A673 (cell line): ENCODE data around the gene NFASC. TPM values are rescaled to one million over a fixed set of nuclear protein-coding genes. Genes with fewer than 3 reads are reported as not detected.

ENCODE experiments used
- BruUV-seq: library from RNA; stranded (reverse); fragments of 400-500 nt; replicated peaks from 2 replicates; lab custom pipeline; 2021; lab: Mats Ljungman, UMichigan
- CTCF ChIA-PET: fragments of 300-600 bp; sonication (Branson Sonifier 250); formaldehyde crosslinking; loops from one replicate; lab custom pipeline; 2022; ENCODE audit warnings: antibody characterized with exemption; lab: Charles Lee
- POLR2A ChIA-PET: fragments of 300-600 bp; sonication (Branson Sonifier 250); formaldehyde crosslinking; loops from one replicate; lab custom pipeline; 2022; ENCODE audit warnings: antibody characterized with exemption; ENCODE audit not compliant: low non-redundant PET; lab: Charles Lee
- DNase-seq: peaks from one replicate; pipeline ENCODE4 v3.0.0-alpha.2; 2015; ENCODE audit warnings: low spot score
- H3K27ac ChIP-seq: fragments of 200-600 bp; sonication (generic); 2 replicates; pipeline ENCODE4 v1.5.1; 2016; ENCODE audit warnings: mixed run types, low read depth, mild to moderate bottlenecking, mixed read lengths, antibody characterized with exemption, low read length; ENCODE audit not compliant: poor library complexity, severe bottlenecking
- H3K27me3 ChIP-seq: fragments of 200-600 bp; sonication (generic); replicated peaks from 2 replicates; pipeline ENCODE4 v1.6.1; 2017; ENCODE audit warnings: mixed run types, low read depth, mild to moderate bottlenecking, mixed read lengths, antibody characterized with exemption, low read length; ENCODE audit not compliant: insufficient read depth, poor library complexity
- H3K36me3 ChIP-seq: fragments of 200-600 bp; sonication (generic); 2 replicates; pipeline ENCODE4 v1.6.1; 2016; ENCODE audit warnings: mixed run types, mild to moderate bottlenecking, mixed read lengths, antibody characterized with exemption, low read length; ENCODE audit not compliant: insufficient read depth, poor library complexity, severe bottlenecking
- H3K4me1 ChIP-seq: fragments of 200-600 bp; sonication (generic); 2 replicates; pipeline ENCODE4 v1.6.1; 2017; ENCODE audit warnings: mixed run types, mild to moderate bottlenecking, mixed read lengths, antibody characterized with exemption, low read length; ENCODE audit not compliant: insufficient read depth, poor library complexity, severe bottlenecking
- H3K4me3 ChIP-seq: fragments of 200-600 bp; sonication (generic); 2 replicates; pipeline ENCODE4 v1.5.1; 2016; ENCODE audit warnings: low read depth, mixed run types, mild to moderate bottlenecking, mixed read lengths, low read length; ENCODE audit not compliant: poor library complexity, severe bottlenecking
- H3K9me3 ChIP-seq: fragments of 200-600 bp; sonication (generic); 2 replicates; pipeline ENCODE4 v1.6.1; 2016; ENCODE audit warnings: mixed run types, low read depth, mild to moderate bottlenecking, mixed read lengths, antibody characterized with exemption, low read length; ENCODE audit not compliant: poor library complexity, severe bottlenecking
- CTCF ChIP-seq: fragments of 300-800, 200-600 bp; sonication (generic); conservative IDR thresholded peaks from 2 replicates; pipeline ENCODE4 v1.5.1; 2017; ENCODE audit warnings: low read depth, mild to moderate bottlenecking, antibody characterized with exemption, low read length, moderate library complexity, mixed read lengths
- EZH2 ChIP-seq: fragments of 200-600 bp; sonication (generic); IDR thresholded peaks from 2 replicates; pipeline ENCODE4 v1.6.1; 2017; ENCODE audit warnings: borderline replicate concordance, low read depth, mild to moderate bottlenecking, mixed read lengths, antibody characterized with exemption, low read length; ENCODE audit not compliant: poor library complexity, severe bottlenecking
- intact Hi-C: fragments of 100-400 bp; cut with micrococcal nuclease; formaldehyde crosslinking; loops from one replicate; pipeline ENCODE4 v1.10.0; 2022; ENCODE audit not compliant: unreplicated experiment
- total RNA-seq: library from RNA; stranded (reverse); gene quantifications from 2 replicates; pipeline ENCODE4 v1.2.3, GENCODE V29; 2021

NFASC gene
- total RNA-seq, 1 experiment from 2014 or later = 0.24 TPM

DNA sequence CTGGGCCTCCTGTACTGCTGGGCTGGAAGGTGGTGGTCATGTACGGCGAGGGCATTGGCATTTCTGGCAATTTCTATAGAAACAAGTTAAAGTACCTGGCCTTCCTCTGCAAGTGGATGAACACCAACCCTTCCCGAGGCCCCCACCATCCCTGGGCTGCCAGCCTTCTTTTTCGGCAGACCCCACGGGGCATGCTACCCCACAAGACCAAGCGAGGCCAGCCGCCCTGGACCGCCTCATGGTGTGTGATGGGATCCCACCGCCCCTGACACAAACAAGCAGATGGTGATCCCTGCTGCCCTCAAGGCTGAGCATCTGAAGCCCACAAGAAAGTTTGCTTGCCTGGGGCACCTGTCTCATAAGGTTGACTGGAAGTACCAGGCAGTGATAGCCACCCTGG lies 76.0 kb downstream of the NFASC start:
- DNase-seq = no peak
- TF ChIP-seq CTCF = no peak
- TF ChIP-seq EZH2 = no peak
- Histone ChIP-seq H3K36me3 (no peaks in the 10 kb centered on the region), H3K9me3 (no peaks in the 10 kb centered on the region), H3K4me3 (no peak overlapping the region), H3K4me1 (no peaks in the 10 kb centered on the region), H3K27ac (no peak overlapping the region), H3K27me3 (peaks cover 5% of the 10 kb centered on the region)
- POLR2A ChIA-PET = no interaction called here
- intact Hi-C loops = loop anchor here (10.0 kb wide), 1 partner anchor 372 kb away; no protein-coding TSS in a partner anchor
- BruUV-seq = no TSS peak
- CTCF ChIA-PET = no interaction called here

DNA sequence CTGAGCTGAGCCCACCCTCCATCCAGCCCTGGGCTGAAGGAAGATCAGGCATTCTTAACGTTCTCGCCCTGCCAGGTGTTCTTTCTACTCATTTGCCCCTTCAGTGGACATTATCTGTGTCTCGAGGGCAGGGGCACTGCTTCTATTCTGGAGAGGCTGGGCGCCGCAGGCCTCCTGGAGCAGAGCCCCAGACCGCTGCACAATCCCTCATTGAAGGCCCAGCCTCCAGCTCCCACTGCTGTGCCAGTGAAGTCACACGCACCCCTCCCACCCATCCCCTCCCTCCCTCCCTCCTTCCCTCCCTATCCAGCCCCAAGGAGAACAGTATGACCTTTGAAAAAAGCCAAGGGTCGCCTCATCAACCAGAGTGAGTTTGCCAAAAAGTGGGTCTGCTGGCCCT lies 76.7 kb downstream of the NFASC start:
- no peaks in the 10 kb centered on the region for H3K9me3 ChIP-seq
- no peaks in the 10 kb centered on the region for H3K4me1 ChIP-seq
- ChIA-PET CTCF (no interaction called here), POLR2A (no interaction called here)
- DNase-seq = no peak
- no peak overlapping the region for H3K4me3 ChIP-seq
- intact Hi-C loops = loop anchor here (10.0 kb wide), 1 partner anchor 373 kb away; no protein-coding TSS in a partner anchor
- BruUV-seq = no TSS peak
- TF ChIP-seq CTCF (no peak), EZH2 (no peak)
- H3K36me3 ChIP-seq = no peaks in the 10 kb centered on the region
- no peak overlapping the region for H3K27ac ChIP-seq
- H3K27me3 ChIP-seq = peaks cover 5% of the 10 kb centered on the region

- ChIA-PET POLR2A (no interaction called here), CTCF (no interaction called here)
- no peak for DNase-seq
- H3K27ac ChIP-seq = no peak overlapping the region
- no peaks in the 10 kb centered on the region for H3K4me1 ChIP-seq
- intact Hi-C loops = loop anchor here (10.0 kb wide), 1 partner anchor 373 kb away; no protein-coding TSS in a partner anchor
- H3K9me3 ChIP-seq = no peaks in the 10 kb centered on the region
- no peaks in the 10 kb centered on the region for H3K36me3 ChIP-seq
- TF ChIP-seq EZH2 (no peak), CTCF (no peak)
- peaks cover 5% of the 10 kb centered on the region for H3K27me3 ChIP-seq
- BruUV-seq = no TSS peak
- no peak overlapping the region for H3K4me3 ChIP-seq
Measured at GRCh38 chr1:204947747-204948146, 77.1 kb downstream of the NFASC start.
